Endothelial cell of hepatic sinusoid (primary cell): ENCODE results near the gene HDAC4.

Experiments
- in situ Hi-C: cut with HindIII; loops from 2 replicates; pipeline ENCODE4 v1.10.0; 2017; ENCODE audit warnings: low sequenced_read_pairs

HDAC4 gene

GRCh38 chr2:239355139-239355538, 45.7 kb downstream of the HDAC4 start:
- in situ Hi-C loops: loop anchor here (10.0 kb wide), 3 partner anchors 310 to 980 kb away; no protein-coding TSS in a partner anchor

GRCh38 chr2:239354791-239355136, 46.1 kb downstream of the HDAC4 start:
- in situ Hi-C loops: loop anchor here (5.0 to 10.0 kb wide), 6 partner anchors 43 to 980 kb away; no protein-coding TSS in a partner anchor

DNA sequence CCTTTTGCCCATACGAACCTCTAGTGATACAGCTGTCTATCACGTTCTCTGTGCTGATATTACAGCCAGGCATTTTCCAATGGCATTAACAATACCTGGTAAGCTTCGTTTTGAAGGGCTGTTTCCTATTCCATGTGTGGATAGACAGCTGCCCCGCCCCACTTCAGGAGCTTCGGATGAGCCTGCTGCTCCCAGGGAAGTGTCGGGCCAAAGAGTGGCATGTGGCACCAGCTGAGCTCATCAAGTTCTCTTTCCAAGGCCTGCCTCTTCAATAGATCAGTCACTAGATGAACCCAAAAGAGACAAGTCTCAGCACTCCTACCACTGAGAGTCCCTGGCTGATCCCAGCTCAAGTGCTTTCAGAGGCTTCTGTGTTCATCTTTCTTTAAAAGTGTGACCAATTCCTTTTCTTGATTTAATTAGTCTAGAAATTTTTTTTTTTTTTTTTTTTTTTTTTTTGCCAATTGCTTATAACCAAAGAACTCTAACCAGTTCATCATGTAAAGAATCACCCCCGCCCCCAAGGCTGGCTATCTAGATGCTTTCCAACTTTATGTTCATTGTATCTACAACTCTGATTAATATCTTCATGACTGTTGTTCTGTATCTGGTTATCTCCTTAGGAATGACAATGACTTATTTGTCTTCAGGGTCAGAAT, 46.6 kb downstream of the HDAC4 start:
- in situ Hi-C loops: loop anchor here (5.0 to 10.0 kb wide), 6 partner anchors 43 to 979 kb away; no protein-coding TSS in a partner anchor

DNA sequence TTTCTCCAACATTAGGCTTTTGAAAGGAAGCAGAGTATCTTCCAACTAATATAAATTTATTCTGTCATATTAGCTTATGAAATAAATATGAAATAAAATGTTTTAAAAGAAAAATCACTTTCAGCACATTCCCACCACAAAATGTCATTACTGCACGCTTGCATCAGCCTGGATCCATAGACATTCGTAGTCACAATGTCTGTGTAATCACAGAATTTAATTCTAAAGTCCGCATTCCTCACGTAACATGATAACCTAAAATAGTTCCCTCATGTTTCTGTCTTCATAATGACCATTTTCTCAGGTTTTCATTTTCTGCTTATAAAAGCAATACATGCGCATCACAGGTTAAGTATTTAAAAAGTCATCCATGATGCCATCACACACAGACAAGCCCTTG, 47.1 kb downstream of the HDAC4 start:
- in situ Hi-C loops: loop anchor here (5.0 to 10.0 kb wide), 6 partner anchors 44 to 979 kb away; no protein-coding TSS in a partner anchor

GRCh38 chr2:239351687-239352086, 49.1 kb downstream of the HDAC4 start:
- in situ Hi-C loops: loop anchor here (5.0 to 10.0 kb wide), 6 partner anchors 46 to 977 kb away; no protein-coding TSS in a partner anchor

DNA sequence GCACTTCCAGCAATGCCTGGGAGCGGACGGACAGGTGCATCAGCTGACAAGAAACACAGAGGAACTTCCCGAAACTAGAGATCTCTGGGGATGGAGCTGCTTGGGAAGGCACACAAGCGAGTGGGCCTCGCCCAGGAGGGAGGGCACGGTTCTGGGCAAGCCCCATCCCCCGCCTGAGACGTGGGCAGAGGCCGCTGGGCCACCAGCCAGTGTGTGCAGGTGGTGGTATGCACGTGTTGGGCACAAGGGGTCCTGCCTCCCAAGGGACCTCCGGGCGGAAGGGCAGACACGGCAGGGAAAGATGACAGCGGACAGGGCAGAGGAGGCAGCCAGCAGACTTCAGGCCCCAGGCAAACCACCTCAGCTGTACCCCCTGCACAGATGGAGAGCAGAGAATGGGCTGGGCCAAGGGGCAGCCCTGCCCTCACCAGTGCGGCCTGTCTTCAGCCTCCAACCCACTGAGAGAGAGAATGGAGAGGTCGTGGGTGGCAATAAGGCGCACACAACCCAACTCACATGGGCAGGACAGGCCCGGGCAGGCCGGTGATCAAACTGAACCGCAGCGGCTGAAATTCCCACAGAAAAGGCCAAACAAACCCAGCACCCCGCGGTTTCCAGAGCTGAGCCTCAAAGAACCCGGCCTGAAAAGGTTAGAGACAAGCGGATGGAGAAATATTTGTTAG, 51.2 kb downstream of the HDAC4 start:
- in situ Hi-C loops: loop anchor here (5.0 to 10.0 kb wide), 6 partner anchors 48 to 975 kb away; no protein-coding TSS in a partner anchor

DNA sequence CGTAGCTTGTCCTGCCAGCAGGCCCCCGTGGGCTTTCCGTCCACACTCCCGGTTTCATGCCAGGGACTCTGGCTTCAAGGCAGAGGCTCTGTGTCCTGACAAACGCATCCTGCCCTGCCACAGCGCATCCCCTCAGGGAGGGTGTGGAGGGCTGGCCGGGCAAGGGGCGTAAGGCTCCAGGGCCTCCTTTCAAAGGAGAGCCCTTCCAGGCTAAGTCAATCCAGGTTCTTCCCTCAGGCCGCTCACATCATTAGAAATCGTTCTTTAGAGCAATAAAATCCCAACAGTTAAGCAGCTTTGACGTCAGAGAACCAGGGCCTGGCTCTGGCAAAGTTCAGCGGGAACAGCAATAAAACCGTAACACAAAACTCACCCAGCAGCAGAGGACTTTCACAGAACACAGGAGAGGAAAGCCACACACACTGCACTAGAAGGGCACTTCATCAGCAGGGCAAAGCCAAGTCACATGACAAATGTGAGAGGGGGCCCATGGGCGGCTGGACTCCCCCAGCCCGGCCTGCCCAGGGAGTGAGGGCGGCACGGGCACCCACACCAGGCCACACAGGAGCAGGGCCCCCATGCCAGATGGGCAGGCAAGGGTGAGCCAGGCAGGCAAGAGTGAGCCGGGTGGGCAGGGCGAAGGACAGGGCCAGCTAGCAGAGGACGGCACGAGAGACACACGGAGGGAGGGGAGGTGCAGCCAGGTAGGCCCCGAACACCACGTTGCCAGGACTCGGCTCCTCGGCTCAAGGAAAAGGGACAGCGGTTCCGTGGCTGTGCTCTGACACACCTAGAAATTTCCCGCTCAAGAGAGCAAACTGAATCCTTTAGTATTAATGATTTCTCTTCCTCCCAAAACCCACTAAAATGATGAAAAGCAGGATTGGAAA, 52.0 kb downstream of the HDAC4 start:
- in situ Hi-C loops: no loop called here

DNA sequence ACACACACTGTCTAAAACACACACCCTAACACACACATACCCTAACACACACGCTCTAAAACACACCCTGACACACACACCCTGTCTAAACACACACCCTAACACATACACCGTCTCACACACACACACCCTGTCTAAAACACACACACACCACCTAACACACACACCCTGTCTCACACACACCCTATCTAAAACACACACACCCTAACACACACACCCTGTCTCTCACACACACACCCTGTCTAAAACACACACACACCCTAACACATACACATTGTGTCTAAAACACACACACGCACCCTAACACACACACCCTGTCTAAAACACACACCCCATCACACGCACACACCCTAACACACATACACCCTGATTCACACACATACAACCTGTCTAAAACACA, 54.1 kb downstream of the HDAC4 start:
- in situ Hi-C loops: no loop called here

- in situ Hi-C loops: no loop called here
Measured at GRCh38 chr2:239345251-239345650, 55.6 kb downstream of the HDAC4 start.

- in situ Hi-C loops: no loop called here
Measured at GRCh38 chr2:239344857-239345216, 56.0 kb downstream of the HDAC4 start.

DNA sequence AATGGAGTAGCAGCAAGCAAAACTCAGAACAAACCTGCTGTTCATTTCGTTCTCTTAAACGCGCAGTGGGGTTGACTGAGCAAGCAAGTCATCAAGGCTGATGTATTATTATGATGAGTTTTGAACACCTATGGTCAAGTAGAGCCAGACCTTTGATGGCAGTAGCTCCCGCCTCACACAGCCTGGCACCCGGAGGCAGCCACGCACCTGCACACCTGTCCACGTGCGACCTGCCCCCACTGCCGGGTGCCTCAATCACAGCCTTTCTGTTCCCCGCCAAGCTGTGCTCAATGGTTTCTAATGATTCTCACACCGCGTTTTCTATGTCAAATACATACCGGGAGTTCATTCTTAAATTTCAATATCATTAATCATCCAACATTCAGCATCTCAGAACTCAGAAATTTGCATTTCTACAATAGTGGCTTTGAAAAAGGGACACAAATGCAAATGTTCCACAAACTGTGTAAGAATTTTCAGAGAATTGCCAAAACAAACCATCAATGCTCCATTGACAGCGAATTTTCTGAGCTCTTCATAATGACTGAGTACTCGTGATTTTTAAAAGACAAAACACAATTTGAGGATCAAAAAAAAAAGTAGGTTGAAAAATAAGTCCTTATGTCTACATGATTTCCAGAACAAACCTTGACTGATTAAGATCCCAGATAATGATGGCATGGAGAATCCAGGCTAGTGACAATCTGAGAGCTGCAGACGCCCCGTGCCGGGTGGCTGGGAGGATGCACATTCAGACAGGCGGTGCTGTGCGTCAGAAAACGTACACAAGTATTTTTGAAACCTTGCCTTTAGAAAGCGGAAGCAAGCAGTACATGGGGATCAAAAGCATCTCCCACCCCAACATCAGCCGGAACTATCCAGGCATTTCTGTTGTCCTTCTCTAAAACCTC, 56.6 kb downstream of the HDAC4 start:
- in situ Hi-C loops: no loop called here

DNA sequence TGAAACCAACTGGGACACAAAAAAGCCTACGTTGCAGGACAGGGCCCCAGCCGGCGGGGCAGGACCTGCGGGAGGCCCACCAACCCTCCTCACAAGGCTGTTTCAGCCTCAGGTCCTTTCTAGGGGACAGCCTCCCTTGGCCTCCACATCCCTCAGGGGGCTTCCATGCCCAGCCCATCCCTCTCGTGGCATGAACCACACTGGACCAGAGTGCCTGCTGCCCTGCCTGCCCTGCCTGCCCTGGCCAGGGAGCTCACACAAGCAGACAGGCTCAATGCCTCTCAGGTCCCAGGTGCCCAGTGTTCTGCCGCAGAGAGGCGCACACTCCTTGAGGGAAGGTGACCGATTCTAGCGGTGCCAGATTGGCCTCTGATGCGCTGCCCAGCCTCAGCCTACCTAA, 57.4 kb downstream of the HDAC4 start:
- in situ Hi-C loops: no loop called here

GRCh38 chr2:239341840-239342239, 59.0 kb downstream of the HDAC4 start:
- in situ Hi-C loops: no loop called here

GRCh38 chr2:239341146-239341732, 59.6 kb downstream of the HDAC4 start:
- in situ Hi-C loops: no loop called here

DNA sequence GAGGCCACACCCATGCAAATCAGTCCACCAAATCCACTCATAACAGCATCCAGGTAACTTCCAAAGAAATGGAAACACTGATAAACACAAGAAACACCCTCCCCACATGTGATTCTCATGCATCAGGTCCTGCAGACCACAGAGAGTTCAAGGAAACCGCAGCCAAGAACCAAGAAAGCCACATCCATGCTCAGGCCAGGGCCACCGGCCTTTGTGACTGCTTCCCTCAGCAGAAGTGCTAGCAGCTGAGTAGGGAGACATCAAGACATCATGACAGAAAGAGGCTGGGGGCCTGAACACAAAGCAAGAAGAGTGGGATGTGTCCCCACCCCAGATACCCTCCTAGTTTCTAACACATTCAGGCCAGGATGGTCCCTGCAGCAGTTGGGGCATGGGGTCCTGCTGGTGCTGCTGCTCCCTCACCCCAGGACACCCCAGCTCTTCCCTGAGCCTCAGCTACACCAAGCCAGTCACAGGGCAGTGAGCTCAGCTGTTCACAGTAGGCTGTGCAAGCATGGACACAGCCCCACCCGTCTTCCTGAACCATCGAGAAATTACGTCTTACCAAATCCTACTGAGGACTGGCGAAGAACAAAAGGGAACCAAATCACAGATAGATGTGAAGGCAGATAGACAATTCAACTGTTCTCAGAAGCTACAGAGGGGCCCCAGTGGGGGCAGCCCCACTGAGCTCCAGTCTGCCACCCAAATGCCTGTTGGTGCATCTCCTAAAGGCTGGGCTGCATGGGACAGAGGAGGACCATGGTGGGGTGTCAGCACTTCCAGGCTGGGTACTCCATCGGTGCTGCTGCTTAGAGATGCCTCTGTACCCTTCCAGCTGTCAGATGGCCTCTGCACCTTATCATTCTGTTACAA, 60.9 kb downstream of the HDAC4 start:
- in situ Hi-C loops: no loop called here

DNA sequence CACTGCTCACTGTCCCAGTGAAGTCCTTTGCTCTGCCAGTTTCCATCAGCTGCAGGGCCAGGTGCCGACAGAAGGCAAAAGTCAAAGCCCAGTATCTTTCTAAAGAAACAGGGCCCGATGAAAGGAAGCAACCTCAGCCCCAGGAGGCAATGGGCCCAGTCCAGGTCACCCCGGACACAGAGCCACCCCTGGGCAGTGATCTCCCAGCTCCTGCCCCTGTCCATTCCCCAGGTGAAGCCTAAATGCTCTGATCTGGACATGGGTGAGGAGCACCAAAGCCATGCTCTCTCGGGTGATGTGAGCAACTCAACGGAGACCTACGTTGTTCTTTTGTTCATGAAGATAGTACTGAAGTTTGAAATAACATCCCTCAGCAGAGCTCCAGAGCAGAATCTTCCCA, 61.6 kb downstream of the HDAC4 start:
- in situ Hi-C loops: no loop called here

DNA sequence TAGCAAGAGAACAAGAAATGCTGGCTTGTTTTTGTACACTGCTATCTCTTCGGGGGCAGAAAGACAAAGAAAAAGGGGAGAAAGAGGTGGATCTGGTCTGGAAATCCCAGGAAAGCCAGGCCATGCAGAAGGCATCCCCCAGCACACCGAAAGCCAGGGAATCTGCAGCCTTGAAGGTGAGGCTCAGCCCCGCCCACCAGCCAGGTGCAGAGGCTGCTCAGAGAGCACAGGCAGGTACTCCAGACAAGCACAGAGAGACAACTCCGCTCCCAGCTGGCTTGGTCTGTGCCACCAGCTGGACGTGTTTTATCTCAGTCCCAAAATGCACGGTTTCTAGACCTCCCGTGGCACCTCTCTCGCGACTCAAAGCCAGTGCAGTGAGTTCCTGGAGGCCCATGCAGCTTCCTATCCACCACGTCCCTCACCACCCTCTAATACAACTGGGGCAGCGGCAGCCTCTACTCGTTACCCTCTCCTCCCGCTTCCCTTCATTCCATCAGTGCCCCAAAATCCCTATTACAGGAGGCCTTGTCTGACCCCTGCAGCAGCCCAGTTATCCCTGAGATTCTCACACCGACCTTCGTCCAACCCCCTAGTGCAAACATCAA, 62.8 kb downstream of the HDAC4 start:
- in situ Hi-C loops: no loop called here

DNA sequence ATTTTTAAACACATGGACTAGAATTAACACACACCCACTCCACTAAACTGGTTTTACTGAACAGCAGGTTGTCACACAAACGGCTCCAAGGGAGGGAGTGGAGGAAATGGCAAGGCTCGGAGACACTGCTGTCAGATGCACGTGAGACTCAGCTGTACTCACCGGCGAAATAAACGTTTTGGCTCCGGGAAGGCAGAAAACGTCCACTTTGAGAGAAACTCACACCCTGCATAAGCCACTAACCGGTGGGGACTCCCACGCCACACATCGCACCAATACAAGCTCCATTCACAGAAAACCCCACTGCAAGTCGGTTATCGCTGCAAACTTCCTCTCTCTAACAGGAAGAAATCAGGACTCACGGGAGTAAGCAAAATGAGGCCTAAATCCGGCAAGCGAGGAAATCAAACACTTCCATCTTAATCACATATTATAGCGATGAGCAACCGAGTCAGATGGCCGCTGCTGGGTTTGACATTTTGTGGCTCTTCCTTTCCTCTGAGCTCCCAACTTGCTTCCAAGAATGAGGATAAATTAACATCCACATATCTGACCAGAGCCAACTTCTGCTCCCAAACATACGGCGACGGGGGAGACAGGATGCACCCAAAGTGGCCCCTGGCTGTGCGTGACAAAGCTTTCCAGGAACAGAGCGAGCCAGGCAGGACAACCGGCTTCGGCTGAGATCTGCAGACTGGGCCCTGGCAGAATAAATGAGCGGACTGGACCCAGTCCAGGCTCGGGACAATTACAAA, 63.5 kb downstream of the HDAC4 start:
- in situ Hi-C loops: no loop called here
